K562 (cell line): Measurements from ENCODE around the gene SLC3A2. TPM values are rescaled to one million over a fixed set of nuclear protein-coding genes. Genes with fewer than 3 reads are reported as not detected.
A peak's percentile ranks its signal among the peaks of the same experiment; 100 is the strongest.

ENCODE experiments used
- ARID2 ChIP-seq: fragments of 450-650 bp; IDR thresholded peaks from 2 replicates; pipeline ENCODE4 v1.6.1; 2017; ENCODE audit warnings: antibody characterized with exemption, mild to moderate bottlenecking
- CBX8 ChIP-seq: fragments of 200-600 bp; sonication (generic); IDR thresholded peaks from 2 replicates; pipeline ENCODE4 v1.6.1; 2012; ENCODE audit warnings: borderline replicate concordance, mixed run types, low read depth, mild to moderate bottlenecking, moderate library complexity, mixed read lengths, low read length, control low read depth, inconsistent platforms; ENCODE audit not compliant: poor library complexity, severe bottlenecking; ENCODE audit errors: extremely low read depth
- FOXP1 ChIP-seq: sonication (generic); formaldehyde crosslinking; IDR thresholded peaks from 2 replicates; pipeline ENCODE4 v1.8.0; 2022; ENCODE audit warnings: mild to moderate bottlenecking, missing genetic modification reagents
- GATAD2A ChIP-seq: fragments of 450-650 bp; IDR thresholded peaks from 2 replicates; pipeline ENCODE4 v1.6.1; 2017
- HDAC6 ChIP-seq: IDR thresholded peaks from 2 replicates; pipeline ENCODE4 v1.6.1; 2012; ENCODE audit warnings: low read depth, mild to moderate bottlenecking, control low read depth, inconsistent platforms, low read length, moderate library complexity
- MTF1 ChIP-seq: fragments of 250-450 bp; sonication (Bioruptor Pico); IDR thresholded peaks from 2 replicates; pipeline ENCODE4 v1.9.0; 2021; ENCODE audit warnings: moderate library complexity, mild to moderate bottlenecking, inconsistent platforms, borderline replicate concordance
- MXI1 ChIP-seq: IDR thresholded peaks from 2 replicates; pipeline ENCODE4 v1.6.1; 2011; ENCODE audit warnings: low read depth, mild to moderate bottlenecking, improper control_type of control experiment, low read length
- MYNN ChIP-seq, 2 experiments: sonication (generic); formaldehyde crosslinking in 1 of 2; IDR thresholded peaks; 2 replicates each; pipeline versions ENCODE4 v1.5.0 to v1.6.1; 2016 to 2020; ENCODE audit warnings: antibody characterized with exemption in 1 of 2, missing genetic modification reagents in 1 of 2
- PCBP2 ChIP-seq: fragments of 200-400 bp; formaldehyde crosslinking; IDR thresholded peaks from 2 replicates; pipeline ENCODE4 v1.6.1; 2018; ENCODE audit warnings: low read length, low read depth, mild to moderate bottlenecking, moderate library complexity; ENCODE audit not compliant: poor library complexity, severe bottlenecking
- SAP30 ChIP-seq: fragments of 200-600 bp; sonication (generic); IDR thresholded peaks from 2 replicates; pipeline ENCODE4 v1.6.1; 2012; ENCODE audit warnings: borderline replicate concordance, low read depth, mild to moderate bottlenecking, moderate library complexity, low read length, control low read depth, inconsistent platforms; ENCODE audit not compliant: insufficient read depth, poor library complexity, severe bottlenecking
- TRIM24 ChIP-seq, 2 experiments: fragments of 450-650 bp; IDR thresholded peaks; 2 replicates each; pipeline ENCODE4 v1.6.1; 2016
- WHSC1 ChIP-seq: IDR thresholded peaks from one replicate; pipeline ENCODE4 v1.6.1; 2012; ENCODE audit warnings: low read length, control low read depth, inconsistent platforms
- XRCC5 ChIP-seq: fragments of 200-400 bp; formaldehyde crosslinking; IDR thresholded peaks from 2 replicates; pipeline ENCODE4 v1.6.1; 2017; ENCODE audit warnings: low read depth, mild to moderate bottlenecking, low read length
- ZBED1 ChIP-seq: IDR thresholded peaks from 2 replicates; pipeline ENCODE4 v1.6.1; 2014
- ZNF253 ChIP-seq: fragments of 250-450 bp; sonication (Bioruptor Pico); conservative IDR thresholded peaks from 2 replicates; pipeline ENCODE4 v1.6.1; 2021; ENCODE audit warnings: mild to moderate bottlenecking
- ZNF3 ChIP-seq: fragments of 250-450 bp; sonication (Bioruptor Pico); IDR thresholded peaks from 2 replicates; pipeline ENCODE4 v1.5.0; 2021; ENCODE audit warnings: mild to moderate bottlenecking, moderate library complexity
- ZNF436 ChIP-seq: fragments of 250-450, 450-650 bp; sonication (Bioruptor Pico); formaldehyde crosslinking; IDR thresholded peaks from 2 replicates; pipeline ENCODE4 v1.7.0; 2020; ENCODE audit warnings: mild to moderate bottlenecking
- polyA plus RNA-seq, 8 experiments: library from polyadenylated mRNA; depleted of rRNA in 4 of 8; stranded (reverse) in 5 of 8; unstranded in 3 of 8; fragments of >200 nt; fragmentation: Nextera tagmentation in 2 of 8; fragmentation: Illumina TruSeq in 1 of 8; extraction: Ambion mirVana in 2 of 8; extraction: Trizol in 1 of 8; gene quantifications; 2 replicates each; pipeline versions ENCODE4 v1.2.1 to v1.2.3, GENCODE V29; 2011 to 2014; ENCODE audit warnings: inconsistent platforms in 1 of 8, missing spikeins in 1 of 8
- total RNA-seq, 7 experiments: library from RNA; depleted of rRNA in 6 of 7; stranded (reverse); fragments of >200 nt in 6 of 7; fragmentation: Illumina TruSeq in 2 of 7; extraction: Trizol in 2 of 7; gene quantifications; 2 replicates each; pipeline versions ENCODE4 v1.2.1 to v1.2.3, GENCODE V29; 2011 to 2021; ENCODE audit warnings: low replicate concordance in 1 of 7
- TF ChIP-seq, protein P1 (sequence below), 2 experiments: fragments of 200-800 bp in 1 of 2; sonication (Bioruptor generic) in 1 of 2; sonication (generic) in 1 of 2; formaldehyde crosslinking in 1 of 2; IDR thresholded peaks in 1 of 2; conservative IDR thresholded peaks in 1 of 2; 2 replicates each; pipeline versions ENCODE4 v1.5.0 to v1.6.1; 2016 to 2020; ENCODE audit warnings: missing compliant biosample characterization in 1 of 2, missing genetic modification characterization in 1 of 2, missing genetic modification reagents in 1 of 2
- TF ChIP-seq, protein P2 (sequence below): fragments of 450-650 bp; formaldehyde crosslinking; IDR thresholded peaks from 2 replicates; pipeline ENCODE4 v1.4.0; 2020; ENCODE audit warnings: mild to moderate bottlenecking, moderate library complexity
- TF ChIP-seq, protein P3 (sequence below): fragments of 250-450 bp; sonication (Bioruptor Pico); IDR thresholded peaks from 2 replicates; pipeline ENCODE4 v1.4.0; 2020; ENCODE audit warnings: borderline replicate concordance
- TF ChIP-seq, protein P4 (sequence below): IDR thresholded peaks from 2 replicates; pipeline ENCODE4 v1.6.1; 2011; ENCODE audit not compliant: insufficient read length; ENCODE audit errors: extremely low read depth

Gene SLC3A2
- total and polyA plus RNA-seq, 9 of the 15 experiments (the other 6 are each of a cell fraction or from before 2014, with no cell fraction given): 20.0 to 296 (median 214) TPM

- TF ChIP-seq, protein P1, sequence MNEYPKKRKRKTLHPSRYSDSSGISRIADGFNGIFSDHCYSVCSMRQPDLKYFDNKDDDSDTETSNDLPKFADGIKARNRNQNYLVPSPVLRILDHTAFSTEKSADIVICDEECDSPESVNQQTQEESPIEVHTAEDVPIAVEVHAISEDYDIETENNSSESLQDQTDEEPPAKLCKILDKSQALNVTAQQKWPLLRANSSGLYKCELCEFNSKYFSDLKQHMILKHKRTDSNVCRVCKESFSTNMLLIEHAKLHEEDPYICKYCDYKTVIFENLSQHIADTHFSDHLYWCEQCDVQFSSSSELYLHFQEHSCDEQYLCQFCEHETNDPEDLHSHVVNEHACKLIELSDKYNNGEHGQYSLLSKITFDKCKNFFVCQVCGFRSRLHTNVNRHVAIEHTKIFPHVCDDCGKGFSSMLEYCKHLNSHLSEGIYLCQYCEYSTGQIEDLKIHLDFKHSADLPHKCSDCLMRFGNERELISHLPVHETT (CRISPR knock-in tag; conservative IDR thresholded peaks at IDR 0.05 in 1 of 2, IDR thresholded peaks at IDR 0.05 in 1 of 2): no peak
- TF ChIP-seq, protein P2, sequence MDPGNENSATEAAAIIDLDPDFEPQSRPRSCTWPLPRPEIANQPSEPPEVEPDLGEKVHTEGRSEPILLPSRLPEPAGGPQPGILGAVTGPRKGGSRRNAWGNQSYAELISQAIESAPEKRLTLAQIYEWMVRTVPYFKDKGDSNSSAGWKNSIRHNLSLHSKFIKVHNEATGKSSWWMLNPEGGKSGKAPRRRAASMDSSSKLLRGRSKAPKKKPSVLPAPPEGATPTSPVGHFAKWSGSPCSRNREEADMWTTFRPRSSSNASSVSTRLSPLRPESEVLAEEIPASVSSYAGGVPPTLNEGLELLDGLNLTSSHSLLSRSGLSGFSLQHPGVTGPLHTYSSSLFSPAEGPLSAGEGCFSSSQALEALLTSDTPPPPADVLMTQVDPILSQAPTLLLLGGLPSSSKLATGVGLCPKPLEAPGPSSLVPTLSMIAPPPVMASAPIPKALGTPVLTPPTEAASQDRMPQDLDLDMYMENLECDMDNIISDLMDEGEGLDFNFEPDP: no peak
- TF ChIP-seq, protein P3, sequence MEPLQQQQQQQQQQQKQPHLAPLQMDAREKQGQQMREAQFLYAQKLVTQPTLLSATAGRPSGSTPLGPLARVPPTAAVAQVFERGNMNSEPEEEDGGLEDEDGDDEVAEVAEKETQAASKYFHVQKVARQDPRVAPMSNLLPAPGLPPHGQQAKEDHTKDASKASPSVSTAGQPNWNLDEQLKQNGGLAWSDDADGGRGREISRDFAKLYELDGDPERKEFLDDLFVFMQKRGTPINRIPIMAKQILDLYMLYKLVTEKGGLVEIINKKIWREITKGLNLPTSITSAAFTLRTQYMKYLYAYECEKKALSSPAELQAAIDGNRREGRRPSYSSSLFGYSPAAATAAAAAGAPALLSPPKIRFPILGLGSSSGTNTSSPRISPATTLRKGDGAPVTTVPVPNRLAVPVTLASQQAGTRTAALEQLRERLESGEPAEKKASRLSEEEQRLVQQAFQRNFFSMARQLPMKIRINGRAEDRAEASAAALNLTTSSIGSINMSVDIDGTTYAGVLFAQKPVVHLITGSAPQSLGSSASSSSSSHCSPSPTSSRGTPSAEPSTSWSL (CRISPR knock-in tag): 0 out of 2 replicates have a peak, but pooled peaks have one; percentile 34
- TF ChIP-seq XRCC5: peak; percentile 49; the same call in 1 of the 2 replicates
- 0 out of 4 replicates have a peak, but pooled peaks of 1 of the 2 experiments have one; percentile 11 for TF ChIP-seq TRIM24 (IDR thresholded peaks at IDR 0.05)
- TF ChIP-seq MYNN (IDR thresholded peaks at IDR 0.05): peak; percentile 58; the same call in 1 of the 2 replicates
- TF ChIP-seq MYNN (CRISPR knock-in tag; IDR thresholded peaks at IDR 0.05): no peak
- TF ChIP-seq SAP30: no peak
- TF ChIP-seq MTF1: no peak
- no peak for TF ChIP-seq PCBP2
- 0 out of 2 replicates have a peak, but pooled peaks have one; percentile 58 for TF ChIP-seq ZNF3 (CRISPR knock-in tag)
- TF ChIP-seq MXI1: peak; percentile 80; the same call in 1 of the 2 replicates
- TF ChIP-seq HDAC6: 0 out of 2 replicates have a peak, but pooled peaks have one; percentile 80
- TF ChIP-seq CBX8: no peak
- TF ChIP-seq ARID2: no peak
- TF ChIP-seq ZNF436 (CRISPR knock-in tag): peak; percentile 62; the same call in 1 of the 2 replicates
- peak; percentile 48 for TF ChIP-seq FOXP1
- peak; percentile 47 for TF ChIP-seq ZBED1
- TF ChIP-seq ZNF253: peak; percentile 75; the same call in 1 of the 2 replicates
- peak; percentile 74; the same call in 1 of the 2 replicates for TF ChIP-seq GATAD2A
- TF ChIP-seq, protein P4, sequence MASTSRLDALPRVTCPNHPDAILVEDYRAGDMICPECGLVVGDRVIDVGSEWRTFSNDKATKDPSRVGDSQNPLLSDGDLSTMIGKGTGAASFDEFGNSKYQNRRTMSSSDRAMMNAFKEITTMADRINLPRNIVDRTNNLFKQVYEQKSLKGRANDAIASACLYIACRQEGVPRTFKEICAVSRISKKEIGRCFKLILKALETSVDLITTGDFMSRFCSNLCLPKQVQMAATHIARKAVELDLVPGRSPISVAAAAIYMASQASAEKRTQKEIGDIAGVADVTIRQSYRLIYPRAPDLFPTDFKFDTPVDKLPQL: peak; percentile 85
- TF ChIP-seq WHSC1: no peak
Observed at GRCh38 chr11:62855571-62856332, 24.9 kb upstream of the SLC3A2 start (continued).
